Measurements from ENCODE around the gene GMDS.

GMDS gene

DNA sequence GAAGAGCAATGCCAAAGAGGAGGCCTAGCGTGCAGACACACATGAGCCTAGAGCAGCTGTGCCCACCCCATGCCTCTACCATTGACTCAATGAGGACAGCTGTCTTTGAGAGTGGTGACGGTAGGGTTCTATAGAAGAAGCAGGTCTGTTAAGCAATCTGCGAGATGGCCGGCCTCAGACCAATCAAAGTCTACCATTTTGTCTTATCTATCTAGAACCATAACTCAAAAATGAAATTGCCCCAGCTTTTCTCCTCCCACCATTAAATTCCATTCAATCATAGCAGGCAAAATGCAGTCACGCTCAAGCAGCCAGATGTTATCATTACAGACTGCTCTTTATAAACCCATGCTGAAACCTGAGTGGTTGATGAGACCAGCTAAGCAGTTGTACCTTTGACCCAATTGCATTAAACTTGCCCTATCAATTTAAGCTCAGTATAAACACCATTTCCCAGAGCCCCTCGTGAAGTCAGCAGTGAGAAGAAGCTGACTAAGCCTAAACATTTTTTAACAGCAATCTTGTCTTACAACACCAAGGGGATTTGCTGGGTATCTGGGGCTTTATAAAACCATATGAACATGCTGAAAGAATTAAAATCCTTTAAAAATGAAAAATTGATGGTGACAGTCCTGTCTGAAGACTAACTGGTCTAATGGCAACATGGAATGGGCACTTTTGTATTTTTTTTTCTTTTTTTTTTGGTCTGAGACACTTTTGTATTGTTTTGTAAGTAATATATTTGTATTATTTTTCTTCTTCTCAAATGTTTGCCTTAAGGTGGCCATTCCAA lies 578.2 kb downstream of the GMDS start:
- TF ChIP-seq CTCF (IDR thresholded peaks at IDR 0.05; ENCODE audit: low read depth, low read length): no peak
- DNase-seq: peak; percentile 88
- no peaks in the 10 kb centered on the region for H3K36me3 ChIP-seq
- no peaks in the 10 kb centered on the region for H3K27me3 ChIP-seq
- no peaks in the 10 kb centered on the region for H3K9me3 ChIP-seq
- H3K4me3 ChIP-seq (ENCODE audit: low read depth, low read length): peak overlapping the region; percentile 10; the same call in 1 of the 2 replicates
- peaks cover 15% of the 10 kb centered on the region for H3K4me1 ChIP-seq

DNA sequence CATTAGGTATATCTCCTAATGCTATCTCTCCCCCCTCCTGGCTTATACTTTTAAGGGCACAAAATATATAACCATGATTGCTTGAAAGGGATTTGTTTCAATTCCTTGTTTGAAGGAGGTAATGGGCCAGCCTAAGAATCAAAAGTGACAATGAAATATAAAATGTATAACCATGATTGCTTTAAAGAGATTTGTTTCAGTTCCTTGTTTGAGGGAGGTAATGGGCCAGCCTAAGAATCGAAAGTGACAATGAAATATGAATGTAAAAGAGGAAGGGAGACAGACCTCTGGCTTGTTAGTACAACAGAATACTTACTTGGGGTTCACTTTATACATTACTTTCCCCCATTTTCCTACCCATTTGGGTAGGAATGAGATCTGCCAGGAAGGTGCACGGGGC lies 580.2 kb downstream of the GMDS start:
- H3K9me3 ChIP-seq: no peaks in the 10 kb centered on the region
- no peak for TF ChIP-seq CTCF (IDR thresholded peaks at IDR 0.05; ENCODE audit: low read depth, low read length)
- no peaks in the 10 kb centered on the region for H3K36me3 ChIP-seq
- DNase-seq: no peak
- no peak overlapping the region for H3K4me3 ChIP-seq (ENCODE audit: low read depth, low read length)
- no peaks in the 10 kb centered on the region for H3K27me3 ChIP-seq
- peaks cover 15% of the 10 kb centered on the region for H3K4me1 ChIP-seq

GRCh38 chr6:1664329-1664728 lies 581.1 kb downstream of the GMDS start:
- Histone ChIP-seq H3K4me1 (peaks cover 15% of the 10 kb centered on the region), H3K9me3 (no peaks in the 10 kb centered on the region), H3K27me3 (no peaks in the 10 kb centered on the region), H3K4me3 (ENCODE audit: low read depth, low read length) (no peak overlapping the region), H3K36me3 (no peaks in the 10 kb centered on the region)
- no peak for TF ChIP-seq CTCF (IDR thresholded peaks at IDR 0.05; ENCODE audit: low read depth, low read length)
- DNase-seq: no peak

DNA sequence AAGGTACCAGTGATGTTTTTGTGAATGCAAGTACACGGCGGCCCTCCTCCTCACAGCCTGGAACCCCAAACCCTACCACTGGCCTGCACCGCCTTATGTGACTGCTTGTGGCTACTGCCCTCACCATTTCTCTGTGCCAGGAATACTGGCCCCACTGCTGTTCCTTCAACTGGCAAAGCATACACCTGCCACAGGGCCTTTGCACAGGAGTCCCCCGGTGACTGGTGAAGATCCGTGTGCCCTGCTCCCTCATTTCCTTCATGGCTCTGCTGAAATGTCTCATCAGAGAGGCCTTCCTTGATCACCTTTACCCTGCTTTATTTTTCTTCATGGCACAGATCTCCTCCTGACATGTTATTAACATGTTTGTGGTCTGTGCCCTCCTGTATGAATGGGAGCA lies 581.9 kb downstream of the GMDS start:
- no peak for TF ChIP-seq CTCF (IDR thresholded peaks at IDR 0.05; ENCODE audit: low read depth, low read length)
- H3K9me3 ChIP-seq: no peaks in the 10 kb centered on the region
- H3K36me3 ChIP-seq: no peaks in the 10 kb centered on the region
- no peaks in the 10 kb centered on the region for H3K27me3 ChIP-seq
- DNase-seq: no peak
- no peak overlapping the region for H3K4me3 ChIP-seq (ENCODE audit: low read depth, low read length)
- H3K4me1 ChIP-seq: peaks cover 15% of the 10 kb centered on the region

GRCh38 chr6:1662534-1662933 lies 582.9 kb downstream of the GMDS start:
- no peaks in the 10 kb centered on the region for H3K9me3 ChIP-seq
- H3K27me3 ChIP-seq: no peaks in the 10 kb centered on the region
- TF ChIP-seq CTCF (IDR thresholded peaks at IDR 0.05; ENCODE audit: low read depth, low read length): no peak
- no peak for DNase-seq
- H3K4me3 ChIP-seq (ENCODE audit: low read depth, low read length): no peak overlapping the region
- peaks cover 10% of the 10 kb centered on the region for H3K4me1 ChIP-seq
- H3K36me3 ChIP-seq: no peaks in the 10 kb centered on the region

GRCh38 chr6:1659816-1660215 lies 585.6 kb downstream of the GMDS start:
- no peaks in the 10 kb centered on the region for H3K9me3 ChIP-seq
- no peak overlapping the region for H3K4me3 ChIP-seq (ENCODE audit: low read depth, low read length)
- H3K36me3 ChIP-seq: no peaks in the 10 kb centered on the region
- no peaks in the 10 kb centered on the region for H3K27me3 ChIP-seq
- peaks cover 3% of the 10 kb centered on the region for H3K4me1 ChIP-seq
- DNase-seq: no peak
- TF ChIP-seq CTCF (IDR thresholded peaks at IDR 0.05; ENCODE audit: low read depth, low read length): no peak
